ENCODE results near the gene PRKCA. TPM values are rescaled to one million over a fixed set of nuclear protein-coding genes. Genes with fewer than 3 reads are reported as not detected.

The PRKCA gene
- total and polyA plus RNA-seq, 10 of the 15 experiments (the other 5 are each of a cell fraction or from before 2014, with no cell fraction given) = 0.11 to 14.6 (median 0.72) TPM

GRCh38 chr17:66783656-66784381 is 481.4 kb downstream of the PRKCA start:
- Histone ChIP-seq H3K36me3 (ENCODE audit: control insufficient read depth in 2 of 2, insufficient read depth in 2 of 2, low read length in 1 of 2) (no peaks in the 10 kb centered on the region), H3K4me1 (ENCODE audit: control insufficient read depth, insufficient read depth, low read length) (no peaks in the 10 kb centered on the region), H3K9me3 (replicated peaks; ENCODE audit: control insufficient read depth, insufficient read depth, low read length) (no peaks in the 10 kb centered on the region), H3K9ac (ENCODE audit: control insufficient read depth, insufficient read depth, low read length) (no peak overlapping the region), H3K27me3 (replicated peaks in 1 of 2; ENCODE audit: control insufficient read depth in 2 of 2, insufficient read depth in 2 of 2, low read length in 1 of 2) (no peaks in the 10 kb centered on the region; a peak in 1 of 4 replicates), H3K4me2 (ENCODE audit: control insufficient read depth, insufficient read depth) (no peak overlapping the region), H3K27ac (ENCODE audit: control insufficient read depth, insufficient read depth) (no peak overlapping the region), H3K4me3 (no peak overlapping the region), H2AFZ (ENCODE audit: control insufficient read depth, low read depth, low read length) (no peak overlapping the region), H4K20me1 (ENCODE audit: control insufficient read depth, insufficient read depth) (no peaks in the 10 kb centered on the region), H3K79me2 (ENCODE audit: control insufficient read depth, insufficient read depth, low read length) (no peaks in the 10 kb centered on the region)
- TF ChIP-seq SMC3 (IDR thresholded peaks at IDR 0.05; ENCODE audit: borderline replicate concordance, low read length) = no peak
- TF ChIP-seq NFXL1 (IDR thresholded peaks at IDR 0.05; ENCODE audit: borderline replicate concordance) = no peak
- no peak for TF ChIP-seq JUND (IDR thresholded peaks at IDR 0.05; ENCODE audit: low read depth, low read length)
- no peak for TF ChIP-seq RBBP5 (conservative IDR thresholded peaks at IDR 0.05)
- TF ChIP-seq, protein P1, sequence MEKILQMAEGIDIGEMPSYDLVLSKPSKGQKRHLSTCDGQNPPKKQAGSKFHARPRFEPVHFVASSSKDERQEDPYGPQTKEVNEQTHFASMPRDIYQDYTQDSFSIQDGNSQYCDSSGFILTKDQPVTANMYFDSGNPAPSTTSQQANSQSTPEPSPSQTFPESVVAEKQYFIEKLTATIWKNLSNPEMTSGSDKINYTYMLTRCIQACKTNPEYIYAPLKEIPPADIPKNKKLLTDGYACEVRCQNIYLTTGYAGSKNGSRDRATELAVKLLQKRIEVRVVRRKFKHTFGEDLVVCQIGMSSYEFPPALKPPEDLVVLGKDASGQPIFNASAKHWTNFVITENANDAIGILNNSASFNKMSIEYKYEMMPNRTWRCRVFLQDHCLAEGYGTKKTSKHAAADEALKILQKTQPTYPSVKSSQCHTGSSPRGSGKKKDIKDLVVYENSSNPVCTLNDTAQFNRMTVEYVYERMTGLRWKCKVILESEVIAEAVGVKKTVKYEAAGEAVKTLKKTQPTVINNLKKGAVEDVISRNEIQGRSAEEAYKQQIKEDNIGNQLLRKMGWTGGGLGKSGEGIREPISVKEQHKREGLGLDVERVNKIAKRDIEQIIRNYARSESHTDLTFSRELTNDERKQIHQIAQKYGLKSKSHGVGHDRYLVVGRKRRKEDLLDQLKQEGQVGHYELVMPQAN (conservative IDR thresholded peaks at IDR 0.05) = no peak
- no peak for TF ChIP-seq ZZZ3 (IDR thresholded peaks at IDR 0.05; ENCODE audit: control insufficient read depth, insufficient read length, low read depth)
- no peak for TF ChIP-seq GATAD2B (conservative IDR thresholded peaks at IDR 0.05; ENCODE audit: low read depth)
- ChIA-PET SMC1A (ENCODE audit: uncharacterized antibody, unreplicated experiment) (no interaction called here), CTCF (no interaction called here), RAD21 (ENCODE audit: unreplicated experiment) (no interaction called here), POLR2A (no interaction called here)
- DNase-seq (ENCODE audit: low read depth, low spot score) (no peak), FAIRE-seq (no peak), ATAC-seq (no peak)
- in situ Hi-C loops (cut with MboI) (no loop called here), intact Hi-C loops (cut with micrococcal nuclease; ENCODE audit: unreplicated experiment) (no loop called here)
- no TSS peak for BruUV-seq (replicated peaks)
- WGBS (ENCODE audit: insufficient coverage, insufficient replicate concordance, low lambda C conversion rate, missing lambda C conversion rate) = 38% methylated on average over 17 of the region's 17 CpGs

Data from GM12878 (cell line).